ENCODE measurements around the gene RECK. TPM values are rescaled to one million over a fixed set of nuclear protein-coding genes. Genes with fewer than 3 reads are reported as not detected.

Gene RECK
- total RNA-seq, 1 experiment from 2014 or later: 5.0 TPM

DNA sequence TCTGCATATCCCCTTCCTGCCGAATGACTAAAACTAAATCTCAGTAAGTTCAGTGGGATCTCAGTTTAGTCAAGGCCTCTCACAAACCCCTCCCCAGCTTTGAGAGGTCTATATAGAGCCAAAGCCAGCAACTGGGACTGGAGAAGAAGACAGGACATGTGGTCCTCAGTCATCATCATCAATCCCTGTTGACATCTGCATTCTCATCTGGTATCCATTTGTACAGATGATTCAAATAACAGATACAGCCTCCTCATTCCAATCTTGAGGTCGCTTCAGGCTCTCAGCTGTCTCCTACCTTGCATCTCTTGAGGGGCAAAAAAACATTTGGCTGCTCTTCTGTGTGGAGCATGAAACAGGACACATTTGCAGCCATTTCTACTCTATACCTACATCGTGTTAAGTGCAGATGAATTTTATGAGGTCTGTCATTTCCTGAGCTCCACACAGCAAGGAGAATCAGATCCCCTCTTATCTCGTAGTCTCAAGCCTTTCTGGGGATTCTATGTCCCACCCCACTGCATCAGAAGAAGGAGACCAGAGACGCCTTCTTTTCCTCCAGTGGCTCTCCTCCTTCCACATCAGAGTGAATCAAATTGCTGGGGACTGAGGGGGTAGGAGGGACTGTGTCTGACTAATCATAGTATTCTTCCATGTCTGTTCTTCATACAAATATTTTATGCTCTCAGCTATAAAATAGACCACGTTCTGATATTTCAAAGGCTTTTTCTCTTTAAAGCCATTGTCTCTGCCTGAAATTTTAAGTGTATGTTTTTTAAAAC lies 4.7 kb upstream of the RECK start:
- no peaks in the 10 kb centered on the region for H3F3A ChIP-seq (ENCODE audit: low read length, unreplicated experiment)
- CTCF ChIA-PET: no interaction called here
- H3K27ac ChIP-seq (ENCODE audit: low read length): no peak overlapping the region
- H3K4me2 ChIP-seq (ENCODE audit: low read length): no peak overlapping the region
- H3K4me3 ChIP-seq (ENCODE audit: low read length): no peak overlapping the region
- no peak for DNase-seq
- no peaks in the 10 kb centered on the region for H4K20me1 ChIP-seq (ENCODE audit: low read length)
- H3K9me3 ChIP-seq (ENCODE audit: low read length): no peaks in the 10 kb centered on the region
- ATAC-seq: no peak
- H3K36me3 ChIP-seq (ENCODE audit: low read depth, low read length): no peaks in the 10 kb centered on the region
- BruUV-seq (replicated peaks): no TSS peak
- H3K9ac ChIP-seq (ENCODE audit: low read length): no peak overlapping the region
- TF ChIP-seq EZH2 (IDR thresholded peaks at IDR 0.05; ENCODE audit: low read length, unreplicated experiment) (no peak), EZH2phosphoT487 (IDR thresholded peaks at IDR 0.05; ENCODE audit: borderline replicate concordance, low read length) (no peak)
- no peaks in the 10 kb centered on the region for H3K27me3 ChIP-seq (ENCODE audit: low read length)
- intact Hi-C loops (cut with micrococcal nuclease): no loop called here
- peaks cover 18% of the 10 kb centered on the region for H3K4me1 ChIP-seq (ENCODE audit: insufficient read depth, low read length)
- H3K79me2 ChIP-seq (ENCODE audit: low read length): peaks cover under 1% of the 10 kb centered on the region; the same call in 1 of the 2 replicates
- H3K9me2 ChIP-seq (replicated peaks; ENCODE audit: low read length): no peaks in the 10 kb centered on the region
- no peak overlapping the region for H2AFZ ChIP-seq (ENCODE audit: low read length)
- POLR2A ChIA-PET (ENCODE audit: unreplicated experiment): no interaction called here

DNA sequence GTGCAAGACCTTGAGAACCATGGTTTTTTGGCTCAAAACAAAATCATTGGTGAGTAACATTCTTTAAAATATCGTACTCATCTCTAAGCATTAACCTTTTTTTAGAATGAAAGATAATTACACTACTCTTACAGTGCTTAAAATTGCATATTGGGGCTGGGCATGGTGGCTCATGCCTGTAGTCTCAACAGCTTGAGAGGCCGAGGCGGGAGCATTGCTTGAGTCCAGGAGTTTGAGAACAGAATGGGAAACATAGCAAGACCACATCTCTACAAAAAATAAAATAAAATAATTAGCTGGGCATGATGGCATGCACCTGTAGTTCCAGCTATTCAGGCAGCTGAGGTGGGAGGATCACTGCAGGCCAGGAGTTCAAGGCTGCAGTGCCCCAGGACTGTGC lies 2.9 kb upstream of the RECK start:
- no peaks in the 10 kb centered on the region for H4K20me1 ChIP-seq (ENCODE audit: low read length)
- CTCF ChIA-PET: no interaction called here

DNA sequence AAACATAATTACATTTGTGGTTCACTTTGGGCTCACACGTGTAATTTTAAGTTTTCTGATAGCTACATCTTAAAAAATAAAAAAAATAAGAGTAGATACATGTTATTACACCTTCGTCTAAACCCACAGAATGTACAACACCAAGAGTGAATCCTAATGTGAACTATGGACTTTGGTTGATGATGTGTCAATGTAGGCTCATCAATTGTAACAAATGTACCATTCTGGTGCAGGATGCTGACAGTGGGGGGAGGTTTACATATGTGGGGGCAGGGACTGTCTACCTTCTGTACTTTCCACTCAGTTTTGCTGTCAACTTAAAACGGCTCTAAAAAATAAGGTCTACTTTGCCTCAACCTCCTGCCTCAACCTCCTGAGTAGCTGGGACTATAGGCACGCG lies 2.5 kb upstream of the RECK start:
- DNase-seq (no peak), ATAC-seq (no peak)
- no peak for TF ChIP-seq EZH2phosphoT487 (IDR thresholded peaks at IDR 0.05; ENCODE audit: borderline replicate concordance, low read length)
- TF ChIP-seq, protein P1, sequence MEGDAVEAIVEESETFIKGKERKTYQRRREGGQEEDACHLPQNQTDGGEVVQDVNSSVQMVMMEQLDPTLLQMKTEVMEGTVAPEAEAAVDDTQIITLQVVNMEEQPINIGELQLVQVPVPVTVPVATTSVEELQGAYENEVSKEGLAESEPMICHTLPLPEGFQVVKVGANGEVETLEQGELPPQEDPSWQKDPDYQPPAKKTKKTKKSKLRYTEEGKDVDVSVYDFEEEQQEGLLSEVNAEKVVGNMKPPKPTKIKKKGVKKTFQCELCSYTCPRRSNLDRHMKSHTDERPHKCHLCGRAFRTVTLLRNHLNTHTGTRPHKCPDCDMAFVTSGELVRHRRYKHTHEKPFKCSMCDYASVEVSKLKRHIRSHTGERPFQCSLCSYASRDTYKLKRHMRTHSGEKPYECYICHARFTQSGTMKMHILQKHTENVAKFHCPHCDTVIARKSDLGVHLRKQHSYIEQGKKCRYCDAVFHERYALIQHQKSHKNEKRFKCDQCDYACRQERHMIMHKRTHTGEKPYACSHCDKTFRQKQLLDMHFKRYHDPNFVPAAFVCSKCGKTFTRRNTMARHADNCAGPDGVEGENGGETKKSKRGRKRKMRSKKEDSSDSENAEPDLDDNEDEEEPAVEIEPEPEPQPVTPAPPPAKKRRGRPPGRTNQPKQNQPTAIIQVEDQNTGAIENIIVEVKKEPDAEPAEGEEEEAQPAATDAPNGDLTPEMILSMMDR (conservative IDR thresholded peaks at IDR 0.05; ENCODE audit: low read depth, low read length): no peak
- TF ChIP-seq EZH2 (IDR thresholded peaks at IDR 0.05; ENCODE audit: low read length, unreplicated experiment): no peak
- no peak overlapping the region for H3K27ac ChIP-seq (ENCODE audit: low read length)
- H3K4me1 ChIP-seq (ENCODE audit: insufficient read depth, low read length): peaks cover 20% of the 10 kb centered on the region
- no TSS peak for BruUV-seq (replicated peaks)
- H3K27me3 ChIP-seq (ENCODE audit: low read length): no peaks in the 10 kb centered on the region
- POLR2A ChIA-PET (ENCODE audit: unreplicated experiment): no interaction called here
- no peak overlapping the region for H3K4me3 ChIP-seq (ENCODE audit: low read length)
- no peaks in the 10 kb centered on the region for H3F3A ChIP-seq (ENCODE audit: low read length, unreplicated experiment)
- CTCF ChIA-PET: interaction anchor here (0.6 kb wide), 1 partner anchor 132 kb away, joined by 17 read pairs; no protein-coding TSS in a partner anchor
- no peak overlapping the region for H3K9ac ChIP-seq (ENCODE audit: low read length)
- peaks cover 20% of the 10 kb centered on the region for H3K79me2 ChIP-seq (ENCODE audit: low read length)
- no peak overlapping the region for H3K4me2 ChIP-seq (ENCODE audit: low read length)
- H2AFZ ChIP-seq (ENCODE audit: low read length): no peak overlapping the region
- H3K9me3 ChIP-seq (ENCODE audit: low read length): no peaks in the 10 kb centered on the region
- H3K36me3 ChIP-seq (ENCODE audit: low read depth, low read length): no peaks in the 10 kb centered on the region
- no peaks in the 10 kb centered on the region for H3K9me2 ChIP-seq (replicated peaks; ENCODE audit: low read length)
- H4K20me1 ChIP-seq (ENCODE audit: low read length): no peaks in the 10 kb centered on the region
- intact Hi-C loops (cut with micrococcal nuclease): no loop called here

More for the DNA sequence above, 2.9 kb upstream of the RECK start:
- no TSS peak for BruUV-seq (replicated peaks)
- POLR2A ChIA-PET (ENCODE audit: unreplicated experiment): no interaction called here
- no peak for ATAC-seq
- DNase-seq: no peak
- Histone ChIP-seq H3K9me3 (ENCODE audit: low read length) (no peaks in the 10 kb centered on the region), H3K27me3 (ENCODE audit: low read length) (no peaks in the 10 kb centered on the region), H3K36me3 (ENCODE audit: low read depth, low read length) (no peaks in the 10 kb centered on the region), H3K9ac (ENCODE audit: low read length) (no peak overlapping the region), H3K4me3 (ENCODE audit: low read length) (no peak overlapping the region), H3K79me2 (ENCODE audit: low read length) (peaks cover 19% of the 10 kb centered on the region), H3K4me2 (ENCODE audit: low read length) (no peak overlapping the region), H3F3A (ENCODE audit: low read length, unreplicated experiment) (no peaks in the 10 kb centered on the region), H2AFZ (ENCODE audit: low read length) (no peak overlapping the region), H3K27ac (ENCODE audit: low read length) (no peak overlapping the region), H3K4me1 (ENCODE audit: insufficient read depth, low read length) (peaks cover 24% of the 10 kb centered on the region), H3K9me2 (replicated peaks; ENCODE audit: low read length) (no peaks in the 10 kb centered on the region)
- TF ChIP-seq EZH2 (IDR thresholded peaks at IDR 0.05; ENCODE audit: low read length, unreplicated experiment) (no peak), EZH2phosphoT487 (IDR thresholded peaks at IDR 0.05; ENCODE audit: borderline replicate concordance, low read length) (no peak)
- TF ChIP-seq, protein P1 (conservative IDR thresholded peaks at IDR 0.05; ENCODE audit: low read depth, low read length): no peak
- intact Hi-C loops (cut with micrococcal nuclease): no loop called here

All from PC-3 (cell line).